ENCODE measurements around the gene EVC2. TPM values are rescaled to one million over a fixed set of nuclear protein-coding genes. Genes with fewer than 3 reads are reported as not detected.

The EVC2 gene
- total and polyA plus RNA-seq, 2 of the 4 experiments (the other 2 are of a cell fraction) = 2.7 to 5.9 TPM

GRCh38 chr4:5746250-5746649, 37.9 kb upstream of the EVC2 start:
- ATAC-seq (ENCODE audit: low read depth) (no peak), DNase-seq (no peak)
- H2BK15ac ChIP-seq (ENCODE audit: low read depth, low read length) = no peak overlapping the region; the same call in 2 of the 3 replicates
- intact Hi-C loops (cut with micrococcal nuclease) = loop anchor here (5.0 kb wide), 1 partner anchor 46 kb away; no protein-coding TSS in a partner anchor
- H3K9ac ChIP-seq (ENCODE audit: low read depth, low read length) = no peak overlapping the region
- no peak overlapping the region for H3K4me3 ChIP-seq (ENCODE audit: insufficient read depth, low read depth, low read length)
- CTCF ChIA-PET = no interaction called here
- no peak overlapping the region for H2AK9ac ChIP-seq (replicated peaks; ENCODE audit: low read depth, low read length, poor library complexity)
- in situ Hi-C loops (cut with MboI; ENCODE audit: low sequenced_read_pairs) = no loop called here
- no peak overlapping the region; the same call in 1 of the 2 replicates for H3K18ac ChIP-seq (ENCODE audit: low read depth, low read length)
- no peak overlapping the region for H3K4me2 ChIP-seq (ENCODE audit: low read depth, low read length)
- POLR2A ChIA-PET (ENCODE audit: unreplicated experiment) = no interaction called here
- TF ChIP-seq FOS (IDR thresholded peaks at IDR 0.05; ENCODE audit: low read depth, low read length) = no peak
- no peak for TF ChIP-seq RCOR1 (IDR thresholded peaks at IDR 0.05; ENCODE audit: insufficient replicate concordance, low read length)
- TF ChIP-seq USF2 (IDR thresholded peaks at IDR 0.05; ENCODE audit: low read depth, low read length) = no peak
- no peak overlapping the region for H3K14ac ChIP-seq (replicated peaks; ENCODE audit: low read depth, low read length)
- BruUV-seq (replicated peaks) = no TSS peak
- no peak overlapping the region for H3K56ac ChIP-seq (ENCODE audit: extremely low read depth, insufficient read depth, low read length)
- peaks cover 7 to 49% of the 10 kb centered on the region in 2 experiments; a peak in 3 of 4 replicates for H3K79me1 ChIP-seq (ENCODE audit: low read depth in 1 of 2, low read length in 2 of 2)
- H3K23ac ChIP-seq (ENCODE audit: low read depth, low read length) = no peak overlapping the region
- peak overlapping the region; percentile 28; the same call in 1 of the 2 replicates for H4K91ac ChIP-seq (ENCODE audit: insufficient read depth, low read depth, low read length)
- peaks cover 28% of the 10 kb centered on the region for H3K4me1 ChIP-seq (ENCODE audit: control insufficient read depth, insufficient read depth, low read length)
- H4K8ac ChIP-seq (ENCODE audit: low read depth in 2 of 2, low read length in 2 of 2) = peak overlapping the region in 1 of 2 experiments; percentile 14; a peak in 2 of 4 replicates
- peak overlapping the region; percentile 51 for H4K5ac ChIP-seq (ENCODE audit: low read depth, low read length)
- no peak overlapping the region; the same call in 1 of the 2 replicates for H2BK120ac ChIP-seq (ENCODE audit: low read depth, low read length)
- H2AFZ ChIP-seq (replicated peaks; ENCODE audit: low read length, poor library complexity) = no peak overlapping the region
- WGBS, 2 experiments (ENCODE audit: extremely low coverage in 2 of 2, insufficient read length in 1 of 2) = 93% methylated on average over 3 of the region's 5 CpGs; no CpG with 5 or more reads in 1 of the 2 experiments
- peaks cover 49% of the 10 kb centered on the region for H3K36me3 ChIP-seq (ENCODE audit: control insufficient read depth, insufficient read depth, low read length)
- H2BK20ac ChIP-seq (ENCODE audit: low read depth, low read length) = no peak overlapping the region
- no peaks in the 10 kb centered on the region for H3K27me3 ChIP-seq (ENCODE audit: control insufficient read depth, insufficient read depth, low read length)
- no peak overlapping the region for H3K27ac ChIP-seq (ENCODE audit: insufficient read depth, low read length)
- peaks cover 12% of the 10 kb centered on the region for H4K20me1 ChIP-seq (ENCODE audit: insufficient read depth, low read length)
- dilution Hi-C loops (cut with HindIII; ENCODE audit: low sequenced_read_pairs, unreplicated experiment) = no loop called here
- H2AK5ac ChIP-seq (ENCODE audit: low read depth, low read length) = peak overlapping the region; percentile 55; the same call in 1 of the 2 replicates
- no peak overlapping the region for H2BK5ac ChIP-seq (ENCODE audit: low read depth, low read length, poor library complexity, severe bottlenecking)
- no peaks in the 10 kb centered on the region for H3K9me3 ChIP-seq (ENCODE audit: control insufficient read depth, insufficient read depth, low read length)
- peaks cover 44% of the 10 kb centered on the region for H3K9me1 ChIP-seq (ENCODE audit: insufficient read depth, low read length)
- no peak overlapping the region; the same call in 1 of the 2 replicates for H3K4ac ChIP-seq (ENCODE audit: low read depth, low read length)

Measured in IMR-90 (cell line).